A549 treated with CORT108297 at 1 μM for 4 hours (cell line): ENCODE measurements around the gene OTUD3. TPM values are rescaled to one million over a fixed set of nuclear protein-coding genes. Genes with fewer than 3 reads are reported as not detected.

ENCODE experiments used
- total RNA-seq: library from RNA; stranded (reverse); fragments of 200-300 nt; extraction: Qiagen RNA extraction; gene quantifications from 5 replicates; pipeline ENCODE4 v1.2.3, GENCODE V29; 2022

OTUD3 gene
- total RNA-seq: 2.6 to 2.8 TPM (median 2.7 TPM) in 5 replicates

DNA sequence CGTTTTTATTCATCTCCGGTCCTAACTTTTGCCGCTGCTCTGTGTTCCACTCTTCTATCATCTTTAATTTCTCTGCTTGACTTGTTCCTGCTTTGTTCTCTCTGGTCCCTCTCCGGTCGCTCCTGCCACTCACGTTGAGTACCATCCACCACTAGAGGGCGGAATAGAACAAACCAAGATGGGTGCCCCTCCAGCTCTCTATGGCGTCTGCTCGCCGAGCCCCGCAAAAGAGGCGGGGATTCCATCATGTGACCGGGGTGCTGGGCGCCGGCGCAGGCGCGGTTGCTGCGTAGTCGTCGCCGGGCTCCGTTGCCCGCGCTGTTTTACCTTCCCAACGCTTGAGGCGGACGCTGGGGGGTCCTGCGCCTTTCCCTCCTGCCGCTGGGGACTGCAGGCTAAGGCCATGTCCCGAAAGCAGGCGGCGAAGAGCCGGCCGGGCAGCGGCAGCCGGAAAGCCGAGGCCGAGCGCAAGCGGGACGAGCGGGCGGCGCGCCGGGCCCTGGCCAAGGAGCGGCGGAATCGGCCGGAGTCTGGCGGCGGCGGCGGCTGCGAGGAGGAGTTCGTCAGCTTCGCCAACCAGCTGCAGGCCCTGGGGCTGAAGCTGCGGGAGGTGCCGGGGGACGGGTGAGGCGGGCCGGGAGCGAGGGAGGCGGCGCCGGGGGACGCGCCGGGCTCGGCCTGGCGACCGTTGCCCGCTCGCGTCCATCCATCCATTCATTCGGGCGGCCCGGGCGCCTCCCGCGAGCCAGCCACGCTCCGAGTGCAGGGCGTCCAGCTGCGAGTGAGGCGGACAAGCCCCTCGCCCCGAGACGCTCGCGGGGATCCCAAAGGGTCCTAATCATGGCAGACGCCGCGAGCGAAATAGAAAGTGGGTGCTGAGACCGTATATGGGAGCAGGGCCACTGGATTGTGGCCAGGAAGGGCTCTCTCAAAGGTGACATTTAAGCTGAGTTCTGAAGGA, at the start of gene OTUD3:
Gene OTUD3 (plus strand): TSS at position 285 of the 961 bp plus-strand sequence. CDS start 119 bp downstream, at position 404.

GRCh38 chr1:19923137-19923952, 41.1 kb downstream of the OTUD3 start, which contains the start of gene PLA2G2E:
Gene PLA2G2E (minus strand): TSS chr1:19923617. CDS start chr1:19923559, 58 bp downstream.

Other genes starting within 250 kb of the OTUD3 start
- 26.7 to 50.5 TPM (median 41.4 TPM) in 5 replicates for gene NBL1, start 238.1 kb upstream of the OTUD3 start, total RNA-seq
- 0.10 to 0.15 TPM (median 0.10 TPM) in 5 replicates for gene HTR6, start 217.5 kb upstream of the OTUD3 start, total RNA-seq
- gene TMCO4, start 82.5 kb upstream of the OTUD3 start, total RNA-seq: 5.4 to 7.6 TPM (median 6.6 TPM) in 5 replicates
- gene RNF186, start 67.1 kb upstream of the OTUD3 start, total RNA-seq: not detected in 5 replicates
- gene PLA2G2E, start 41.2 kb downstream of the OTUD3 start, total RNA-seq: not detected in 5 replicates
- gene PLA2G2A, start 97.2 kb downstream of the OTUD3 start, total RNA-seq: not detected in 5 replicates
- not detected in 5 replicates for gene PLA2G5, start 187.8 kb downstream of the OTUD3 start, total RNA-seq
- gene PLA2G2D, start 237.1 kb downstream of the OTUD3 start, total RNA-seq: 0.13 TPM in 1 of 5 replicates, not detected in the others